Fibroblast of pulmonary artery (primary cell): Measurements from ENCODE around the gene NDUFS3.

Experiments
- DNase-seq: peaks from one replicate; pipeline ENCODE4 v3.0.0-alpha.2; 2010; ENCODE audit warnings: low read depth
- H3K4me3 ChIP-seq: replicated peaks from 2 replicates; pipeline ENCODE4 v1.5.1; 2011; ENCODE audit warnings: low read depth, mild to moderate bottlenecking, control low read depth, low read length, moderate library complexity
- CTCF ChIP-seq: IDR thresholded peaks from 2 replicates; pipeline ENCODE4 v1.5.1; 2011; ENCODE audit warnings: mild to moderate bottlenecking, control low read depth, low read length, inconsistent platforms; ENCODE audit errors: missing control alignments

Gene NDUFS3

GRCh38 chr11:47587039-47587716 lies 8.3 kb downstream of the NDUFS3 start:
- DNase-seq = no peak
- H3K4me3 ChIP-seq = no peak overlapping the region
- TF ChIP-seq CTCF = no peak

- TF ChIP-seq CTCF = no peak
- DNase-seq = no peak
- no peak overlapping the region for H3K4me3 ChIP-seq
Observed at GRCh38 chr11:47587723-47588326, 9.0 kb downstream of the NDUFS3 start.

GRCh38 chr11:47589118-47589517 lies 10.2 kb downstream of the NDUFS3 start:
- TF ChIP-seq CTCF = no peak
- no peak for DNase-seq
- H3K4me3 ChIP-seq = no peak overlapping the region

GRCh38 chr11:47589584-47589976 lies 10.7 kb downstream of the NDUFS3 start:
- peak overlapping the region; percentile 11 for H3K4me3 ChIP-seq
- no peak for TF ChIP-seq CTCF

GRCh38 chr11:47589977-47590861 lies 11.3 kb downstream of the NDUFS3 start:
- no peak for DNase-seq
- peak overlapping the region; percentile 11 for H3K4me3 ChIP-seq
- no peak for TF ChIP-seq CTCF

More at GRCh38 chr11:47589584-47589976, 10.7 kb downstream of the NDUFS3 start:
- no peak for DNase-seq

- DNase-seq = no peak
- TF ChIP-seq CTCF = no peak
- no peak overlapping the region for H3K4me3 ChIP-seq
Observed at GRCh38 chr11:47591764-47592163, 12.9 kb downstream of the NDUFS3 start.
